Uterus (tissue), 2 donors: ENCODE measurements around the gene CARD16.
"Not testable (repeated sequence)": the region's sequence is repeated elsewhere in the genome, so short reads cannot be mapped to it uniquely, and the experiment has no call there.

ENCODE experiments used
- POLR2A ChIP-seq, 2 donors: fragments of 450-650 bp; IDR thresholded peaks; one replicate each; pipeline ENCODE4 v1.6.1; 2016; ENCODE audit warnings: antibody characterized with exemption in 2 of 2, mild to moderate bottlenecking in 1 of 2, moderate library complexity in 1 of 2
- TF ChIP-seq, protein P1 (sequence below), 4 experiments: fragments of 200-600 bp in 2 of 4; fragments of 450-650 bp in 2 of 4; sonication (generic) in 2 of 4; IDR thresholded peaks; one replicate each; pipeline ENCODE4 v1.5.1; 2016 to 2019; ENCODE audit warnings: antibody characterized with exemption in 4 of 4, mild to moderate bottlenecking in 2 of 4, moderate library complexity in 1 of 4

DNA sequence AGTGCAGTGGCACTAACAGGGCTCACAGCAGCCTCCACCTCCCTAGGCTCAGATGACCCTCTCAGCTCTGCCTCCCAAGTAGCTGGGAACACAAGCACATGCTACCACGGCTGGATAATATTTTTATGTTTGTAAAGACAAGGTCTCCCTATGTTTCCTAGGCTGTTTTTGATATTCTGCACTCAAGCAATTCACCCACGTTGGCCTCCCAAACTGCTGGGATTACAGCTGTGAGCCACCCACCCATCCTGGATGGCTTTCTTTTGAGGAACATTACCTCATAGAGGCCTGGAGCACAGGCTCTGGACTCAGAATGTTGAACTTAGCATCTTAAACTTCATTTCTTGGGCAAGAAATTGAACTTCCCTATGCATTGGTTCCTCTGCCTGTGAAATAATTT lies 26.9 kb upstream of the CARD16 start:
- TF ChIP-seq, protein P1, sequence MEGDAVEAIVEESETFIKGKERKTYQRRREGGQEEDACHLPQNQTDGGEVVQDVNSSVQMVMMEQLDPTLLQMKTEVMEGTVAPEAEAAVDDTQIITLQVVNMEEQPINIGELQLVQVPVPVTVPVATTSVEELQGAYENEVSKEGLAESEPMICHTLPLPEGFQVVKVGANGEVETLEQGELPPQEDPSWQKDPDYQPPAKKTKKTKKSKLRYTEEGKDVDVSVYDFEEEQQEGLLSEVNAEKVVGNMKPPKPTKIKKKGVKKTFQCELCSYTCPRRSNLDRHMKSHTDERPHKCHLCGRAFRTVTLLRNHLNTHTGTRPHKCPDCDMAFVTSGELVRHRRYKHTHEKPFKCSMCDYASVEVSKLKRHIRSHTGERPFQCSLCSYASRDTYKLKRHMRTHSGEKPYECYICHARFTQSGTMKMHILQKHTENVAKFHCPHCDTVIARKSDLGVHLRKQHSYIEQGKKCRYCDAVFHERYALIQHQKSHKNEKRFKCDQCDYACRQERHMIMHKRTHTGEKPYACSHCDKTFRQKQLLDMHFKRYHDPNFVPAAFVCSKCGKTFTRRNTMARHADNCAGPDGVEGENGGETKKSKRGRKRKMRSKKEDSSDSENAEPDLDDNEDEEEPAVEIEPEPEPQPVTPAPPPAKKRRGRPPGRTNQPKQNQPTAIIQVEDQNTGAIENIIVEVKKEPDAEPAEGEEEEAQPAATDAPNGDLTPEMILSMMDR (IDR thresholded peaks at IDR 0.05): not testable (repeated sequence)
- TF ChIP-seq POLR2A (IDR thresholded peaks at IDR 0.05): not testable (repeated sequence)
